CD4-positive, alpha-beta T cell treated with Interleukin-10 for 1 hour (primary cell): ENCODE data around the gene TRAM2.
"Not testable (repeated sequence)": the region's sequence is repeated elsewhere in the genome, so short reads cannot be mapped to it uniquely, and the experiment has no call there.

Experiments
- DNase-seq: peaks from one replicate; pipeline ENCODE4 v3.0.0-alpha.2; 2020

Gene TRAM2

DNA sequence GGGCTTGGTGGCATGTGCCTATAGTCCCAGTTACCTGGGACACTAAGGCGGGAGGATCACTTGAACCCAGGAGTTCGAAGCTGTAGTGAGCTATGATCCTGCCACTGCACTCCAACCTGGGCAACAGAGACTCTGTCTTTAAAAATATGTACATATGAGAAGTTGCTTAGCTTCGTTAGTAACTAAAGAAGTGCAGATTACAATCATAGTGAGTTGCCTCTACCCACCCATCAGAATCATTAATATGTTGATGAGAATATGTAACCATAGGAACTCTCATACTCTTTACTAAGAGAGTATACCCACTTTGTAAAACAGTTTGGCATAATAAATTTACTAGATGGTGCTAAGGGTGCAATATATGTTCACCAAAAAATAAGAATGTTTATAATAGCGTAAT lies 102.7 kb downstream of the TRAM2 start:
- no peak for DNase-seq

GRCh38 chr6:52461194-52461593 lies 115.7 kb downstream of the TRAM2 start:
- not testable (repeated sequence) for DNase-seq

GRCh38 chr6:52457096-52457495 lies 119.8 kb downstream of the TRAM2 start:
- no peak for DNase-seq

- DNase-seq: no peak
These were observed 122.3 kb downstream of the TRAM2 start for GRCh38 chr6:52454556-52454955.
